Measurements from ENCODE around the gene NFATC1.

GRCh38 chr18:79516441-79516931 lies 120.8 kb downstream of the NFATC1 start:
- TF ChIP-seq, protein P1, sequence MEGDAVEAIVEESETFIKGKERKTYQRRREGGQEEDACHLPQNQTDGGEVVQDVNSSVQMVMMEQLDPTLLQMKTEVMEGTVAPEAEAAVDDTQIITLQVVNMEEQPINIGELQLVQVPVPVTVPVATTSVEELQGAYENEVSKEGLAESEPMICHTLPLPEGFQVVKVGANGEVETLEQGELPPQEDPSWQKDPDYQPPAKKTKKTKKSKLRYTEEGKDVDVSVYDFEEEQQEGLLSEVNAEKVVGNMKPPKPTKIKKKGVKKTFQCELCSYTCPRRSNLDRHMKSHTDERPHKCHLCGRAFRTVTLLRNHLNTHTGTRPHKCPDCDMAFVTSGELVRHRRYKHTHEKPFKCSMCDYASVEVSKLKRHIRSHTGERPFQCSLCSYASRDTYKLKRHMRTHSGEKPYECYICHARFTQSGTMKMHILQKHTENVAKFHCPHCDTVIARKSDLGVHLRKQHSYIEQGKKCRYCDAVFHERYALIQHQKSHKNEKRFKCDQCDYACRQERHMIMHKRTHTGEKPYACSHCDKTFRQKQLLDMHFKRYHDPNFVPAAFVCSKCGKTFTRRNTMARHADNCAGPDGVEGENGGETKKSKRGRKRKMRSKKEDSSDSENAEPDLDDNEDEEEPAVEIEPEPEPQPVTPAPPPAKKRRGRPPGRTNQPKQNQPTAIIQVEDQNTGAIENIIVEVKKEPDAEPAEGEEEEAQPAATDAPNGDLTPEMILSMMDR (IDR thresholded peaks at IDR 0.05) = no peak
- no peak for TF ChIP-seq POLR2A (IDR thresholded peaks at IDR 0.05)

Measured in thyroid gland (tissue), 4 donors.